NCI-H146 treated with DMSO at 0.1 percent for 48 hours (cell line): ENCODE measurements around the gene GAK.
"Not testable (repeated sequence)": the region's sequence is repeated elsewhere in the genome, so short reads cannot be mapped to it uniquely, and the experiment has no call there.

Source experiments
- DNase-seq: peaks from one replicate; lab custom pipeline; 2025; ENCODE audit not compliant: unreplicated experiment; lab: John Stamatoyannopoulos, UW

The GAK gene

GRCh38 chr4:820230-821172, 111.6 kb downstream of the GAK start:
- DNase-seq = no peak

GRCh38 chr4:819401-820229, 112.5 kb downstream of the GAK start:
- no peak for DNase-seq

- no peak for DNase-seq
Observed at GRCh38 chr4:818106-818921, 113.8 kb downstream of the GAK start.

- DNase-seq = no peak
Observed at GRCh38 chr4:815464-816146, 116.5 kb downstream of the GAK start.

GRCh38 chr4:814312-814850, 117.7 kb downstream of the GAK start:
- no peak for DNase-seq

GRCh38 chr4:813900-814299, 118.2 kb downstream of the GAK start:
- no peak for DNase-seq

- DNase-seq = no peak
Observed at GRCh38 chr4:808860-809570, 123.1 kb downstream of the GAK start.

- DNase-seq = no peak
Observed at GRCh38 chr4:807792-808191, 124.3 kb downstream of the GAK start.

- not testable (repeated sequence) for DNase-seq
Observed at GRCh38 chr4:806979-807378, 125.1 kb downstream of the GAK start.

- no peak for DNase-seq
Observed at GRCh38 chr4:804804-805203, 127.3 kb downstream of the GAK start.

- no peak for DNase-seq
Observed at GRCh38 chr4:803884-804283, 128.2 kb downstream of the GAK start.

GRCh38 chr4:801436-802124, 130.5 kb downstream of the GAK start:
- DNase-seq = no peak
